ENCODE measurements around the gene SNRPD1.
"Not testable (repeated sequence)": the region's sequence is repeated elsewhere in the genome, so short reads cannot be mapped to it uniquely, and the experiment has no call there.

SNRPD1 gene

GRCh38 chr18:21629089-21629832 lies 17.1 kb downstream of the SNRPD1 start:
- TF ChIP-seq Cebpa-rat (IDR thresholded peaks at IDR 0.05): no peak
- peaks cover 85 to 100% (median 98%) of the 10 kb centered on the region in 11 experiments for H3K36me3 ChIP-seq
- H3K27me3 ChIP-seq: no peaks in the 10 kb centered on the region
- peaks cover 0 to 15% (median 9%) of the 10 kb centered on the region in 10 experiments; a peak in 13 of 20 replicates for H3K4me1 ChIP-seq
- peaks cover 5 to 90% (median 75%) of the 10 kb centered on the region in 11 experiments; a peak in 21 of 22 replicates for H4K20me1 ChIP-seq
- H3K9ac ChIP-seq: no peak overlapping the region
- H3K4me2 ChIP-seq: no peak overlapping the region
- no peaks in the 10 kb centered on the region for H3K9me3 ChIP-seq (replicated peaks in 1 of 11)
- no peak overlapping the region for H3K27ac ChIP-seq
- no peak overlapping the region for H3K4me3 ChIP-seq

GRCh38 chr18:21632393-21632792 lies 20.3 kb downstream of the SNRPD1 start:
- no peak for TF ChIP-seq Cebpa-rat (IDR thresholded peaks at IDR 0.05)
- no peak overlapping the region for H3K4me3 ChIP-seq
- H3K27me3 ChIP-seq: no peaks in the 10 kb centered on the region
- H4K20me1 ChIP-seq: peaks cover 5 to 62% (median 55%) of the 10 kb centered on the region in 11 experiments; a peak in 20 of 22 replicates
- peaks cover 0 to 15% (median 9%) of the 10 kb centered on the region in 10 experiments; a peak in 13 of 20 replicates for H3K4me1 ChIP-seq
- H3K4me2 ChIP-seq: no peak overlapping the region
- H3K9ac ChIP-seq: no peak overlapping the region
- H3K36me3 ChIP-seq: peaks cover 61 to 95% (median 89%) of the 10 kb centered on the region in 11 experiments
- H3K27ac ChIP-seq: no peak overlapping the region
- H3K9me3 ChIP-seq (replicated peaks in 1 of 11): no peaks in the 10 kb centered on the region

GRCh38 chr18:21634588-21635199 lies 22.6 kb downstream of the SNRPD1 start:
- Histone ChIP-seq H4K20me1 (peaks cover 0 to 50% (median 32%) of the 10 kb centered on the region in 11 experiments; a peak in 18 of 22 replicates), H3K4me2 (no peak overlapping the region), H3K4me1 (no peaks in the 10 kb centered on the region), H3K4me3 (no peak overlapping the region), H3K9ac (no peak overlapping the region), H3K27ac (no peak overlapping the region), H3K9me3 (replicated peaks in 1 of 11) (no peaks in the 10 kb centered on the region), H3K27me3 (no peaks in the 10 kb centered on the region), H3K36me3 (peaks cover 39 to 84% (median 67%) of the 10 kb centered on the region in 11 experiments)
- TF ChIP-seq Cebpa-rat (IDR thresholded peaks at IDR 0.05): no peak

GRCh38 chr18:21636769-21637168 lies 24.7 kb downstream of the SNRPD1 start:
- H3K27me3 ChIP-seq: no peaks in the 10 kb centered on the region
- no peak overlapping the region for H3K9ac ChIP-seq
- H3K4me2 ChIP-seq: no peak overlapping the region
- peaks cover 20 to 84% (median 59%) of the 10 kb centered on the region in 11 experiments for H3K36me3 ChIP-seq
- no peak overlapping the region for H3K27ac ChIP-seq
- no peak overlapping the region for H3K4me3 ChIP-seq
- no peak for TF ChIP-seq Cebpa-rat (IDR thresholded peaks at IDR 0.05)
- no peaks in the 10 kb centered on the region for H3K4me1 ChIP-seq
- H4K20me1 ChIP-seq: peaks cover 0 to 41% (median 13%) of the 10 kb centered on the region in 11 experiments; a peak in 15 of 22 replicates
- no peaks in the 10 kb centered on the region for H3K9me3 ChIP-seq (replicated peaks in 1 of 11)

- Histone ChIP-seq H3K27me3 (no peaks in the 10 kb centered on the region), H3K4me3 (no peak overlapping the region), H3K9ac (no peak overlapping the region), H3K9me3 (replicated peaks in 1 of 11) (no peaks in the 10 kb centered on the region), H3K36me3 (peaks cover 13 to 74% (median 43%) of the 10 kb centered on the region in 11 experiments), H3K4me1 (no peaks in the 10 kb centered on the region), H4K20me1 (peaks cover 0 to 31% (median 6%) of the 10 kb centered on the region in 11 experiments; a peak in 9 of 22 replicates), H3K4me2 (no peak overlapping the region), H3K27ac (no peak overlapping the region)
- no peak for TF ChIP-seq Cebpa-rat (IDR thresholded peaks at IDR 0.05)
Observed at GRCh38 chr18:21638822-21639221, 26.7 kb downstream of the SNRPD1 start.

GRCh38 chr18:21640375-21640774 lies 28.3 kb downstream of the SNRPD1 start:
- not testable (repeated sequence) for H3K4me1 ChIP-seq; H3K9me3 ChIP-seq (replicated peaks in 1 of 11); H3K27me3 ChIP-seq; H3K27ac ChIP-seq; H3K4me2 ChIP-seq; H3K9ac ChIP-seq; H3K4me3 ChIP-seq
- Histone ChIP-seq H4K20me1 (peaks cover 0 to 24% (median 0%) of the 10 kb centered on the region in 11 experiments; a peak in 6 of 22 replicates), H3K36me3 (peaks cover 13 to 61% (median 30%) of the 10 kb centered on the region in 11 experiments; a peak in 21 of 22 replicates)

- no peak overlapping the region for H3K4me3 ChIP-seq
- H4K20me1 ChIP-seq: no peaks in the 10 kb centered on the region
- no peaks in the 10 kb centered on the region for H3K9me3 ChIP-seq (replicated peaks in 1 of 11)
- H3K4me1 ChIP-seq: no peaks in the 10 kb centered on the region; a peak in 1 of 20 replicates
- H3K27ac ChIP-seq: no peak overlapping the region
- no peaks in the 10 kb centered on the region for H3K27me3 ChIP-seq
- TF ChIP-seq Cebpa-rat (IDR thresholded peaks at IDR 0.05): no peak
- no peak overlapping the region for H3K9ac ChIP-seq
- H3K4me2 ChIP-seq: no peak overlapping the region
- peaks cover 13 to 53% (median 27%) of the 10 kb centered on the region in 11 experiments; a peak in 21 of 22 replicates for H3K36me3 ChIP-seq
Observed at GRCh38 chr18:21650311-21650710, 38.2 kb downstream of the SNRPD1 start.

- H3K27ac ChIP-seq: no peak overlapping the region
- H3K9ac ChIP-seq: no peak overlapping the region
- TF ChIP-seq Cebpa-rat (IDR thresholded peaks at IDR 0.05): no peak
- H3K9me3 ChIP-seq (replicated peaks in 1 of 11): no peaks in the 10 kb centered on the region
- H4K20me1 ChIP-seq: no peaks in the 10 kb centered on the region
- no peaks in the 10 kb centered on the region for H3K4me1 ChIP-seq
- H3K36me3 ChIP-seq: peaks cover 21 to 71% (median 42%) of the 10 kb centered on the region in 11 experiments; a peak in 21 of 22 replicates
- no peaks in the 10 kb centered on the region for H3K27me3 ChIP-seq
- H3K4me3 ChIP-seq: no peak overlapping the region
- H3K4me2 ChIP-seq: no peak overlapping the region
Observed at GRCh38 chr18:21652073-21652472, 40.0 kb downstream of the SNRPD1 start.

- Histone ChIP-seq H3K27me3 (no peaks in the 10 kb centered on the region), H4K20me1 (no peaks in the 10 kb centered on the region), H3K4me1 (no peaks in the 10 kb centered on the region), H3K4me2 (no peak overlapping the region), H3K9me3 (replicated peaks in 1 of 11) (no peaks in the 10 kb centered on the region), H3K27ac (no peak overlapping the region), H3K4me3 (no peak overlapping the region), H3K9ac (no peak overlapping the region), H3K36me3 (peaks cover 17 to 81% (median 53%) of the 10 kb centered on the region in 11 experiments)
- no peak for TF ChIP-seq Cebpa-rat (IDR thresholded peaks at IDR 0.05)
Observed at GRCh38 chr18:21653361-21653760, 41.2 kb downstream of the SNRPD1 start.
